CD4-positive, CD25-positive, alpha-beta regulatory T cell (primary cell): ENCODE results near the gene SV2B. TPM values are rescaled to one million over a fixed set of nuclear protein-coding genes. Genes with fewer than 3 reads are reported as not detected.

Experiments used
- ATAC-seq, 2 donors: fragments of 150-1000 bp; cut with Tn5 transposase; one replicate each; pipeline ENCODE4 v1.10.0; 2021; ENCODE audit warnings: low read depth in 2 of 2, moderate number of reproducible peaks in 2 of 2, moderate library complexity in 1 of 2
- DNase-seq, 3 donors: peaks; one replicate each; pipeline versions ENCODE4 v3.0.0 to v3.0.0-alpha.2; 2012 to 2022; ENCODE audit warnings: mixed read lengths in 1 of 3
- H3K27ac ChIP-seq: one replicate; pipeline ENCODE4 v1.7.0; 2013; ENCODE audit warnings: mild to moderate bottlenecking, low read length; ENCODE audit not compliant: insufficient read depth, poor library complexity, severe bottlenecking
- H3K27me3 ChIP-seq: one replicate; pipeline ENCODE4 v1.7.0; 2013; ENCODE audit warnings: low read length; ENCODE audit not compliant: control insufficient read depth, insufficient read depth
- H3K36me3 ChIP-seq: one replicate; pipeline ENCODE4 v1.7.0; 2013; ENCODE audit warnings: mild to moderate bottlenecking, low read length, moderate library complexity; ENCODE audit not compliant: control insufficient read depth, insufficient read depth
- H3K4me1 ChIP-seq: 2 replicates; pipeline ENCODE4 v1.7.0; 2013; ENCODE audit warnings: mild to moderate bottlenecking, low read length; ENCODE audit not compliant: insufficient read depth, control insufficient read depth, poor library complexity, severe bottlenecking
- H3K4me3 ChIP-seq: one replicate; pipeline ENCODE4 v1.7.0; 2013; ENCODE audit warnings: low read depth, mild to moderate bottlenecking, low read length, moderate library complexity
- H3K9me3 ChIP-seq, 2 experiments: 1 replicate in 1 of 2; 2 replicates in 1 of 2; pipeline ENCODE4 v1.7.0; 2013; ENCODE audit warnings: low read length in 2 of 2, mild to moderate bottlenecking in 1 of 2, moderate library complexity in 1 of 2; ENCODE audit not compliant: control insufficient read depth in 2 of 2
- H3K27ac Mint-ChIP-seq, 3 donors: one replicate each; pipeline ENCODE4 v1.8.0; 2020 to 2022; ENCODE audit warnings: mild to moderate bottlenecking in 3 of 3, mixed read lengths in 3 of 3, moderate library complexity in 2 of 3
- H3K27me3 Mint-ChIP-seq: one replicate; pipeline ENCODE4 v1.8.0; 2022; ENCODE audit warnings: mild to moderate bottlenecking, mixed read lengths
- H3K36me3 Mint-ChIP-seq: one replicate; pipeline ENCODE4 v1.8.0; 2020; ENCODE audit warnings: mixed read lengths
- H3K4me1 Mint-ChIP-seq, 4 donors: one replicate each; pipeline ENCODE4 v1.8.0; 2020 to 2022; ENCODE audit warnings: mixed read lengths in 4 of 4, mild to moderate bottlenecking in 1 of 4
- H3K4me3 Mint-ChIP-seq, 4 donors: one replicate each; pipeline ENCODE4 v1.8.0; 2020 to 2022; ENCODE audit warnings: mild to moderate bottlenecking in 4 of 4, mixed read lengths in 4 of 4, moderate library complexity in 3 of 4
- H3K9me3 Mint-ChIP-seq, 7 donors: one replicate each; pipeline ENCODE4 v1.8.0; 2020 to 2022; ENCODE audit warnings: mixed read lengths in 7 of 7, mild to moderate bottlenecking in 3 of 7, moderate library complexity in 2 of 7
- polyA plus RNA-seq, 4 donors: library from polyadenylated mRNA; unstranded; fragments of 300-500 nt; fragmentation: Illumina TruSeq; gene quantifications; one replicate each; pipeline ENCODE4 v1.2.3, GENCODE V29; 2021
- total RNA-seq: library from RNA; stranded (reverse); gene quantifications from one replicate; pipeline ENCODE4 v1.2.3, GENCODE V29; 2022

The SV2B gene
- total RNA-seq (not detected), polyA plus RNA-seq (under 1 TPM in 1 of 4 donors, not detected in 3; 0.06 TPM)

GRCh38 chr15:91099995-91100813, at the start of gene SV2B:
TSS of gene SV2B (plus strand) at chr15:91100257. CDS start at chr15:91226264, 126,007 bp downstream.
- Histone ChIP-seq H3K27me3 (peaks cover 43% of the 10 kb centered on the region), H3K9me3 (no peaks in the 10 kb centered on the region), H3K4me3 (peak within 1 kb of the TSS; percentile 75), H3K4me1 (peaks cover 18% of the 10 kb centered on the region), H3K27ac (no peak within 1 kb of the TSS), H3K36me3 (no peaks in the 10 kb centered on the region)
- peak in 2 of 3 donors; percentile 35 to 66 for DNase-seq
- H3K27me3 Mint-ChIP-seq, result peaks cover 81% of the 10 kb centered on the region
- no peak within 1 kb of the TSS for H3K27ac Mint-ChIP-seq
- peaks cover 0 to 21% (median 11%) of the 10 kb centered on the region in 4 donors for H3K4me1 Mint-ChIP-seq
- peaks cover 0 to 1% (median 0%) of the 10 kb centered on the region in 7 donors for H3K9me3 Mint-ChIP-seq
- ATAC-seq, result peak; percentile 70 to 74
- no peaks in the 10 kb centered on the region for H3K36me3 Mint-ChIP-seq
- peak within 1 kb of the TSS; percentile 50 to 91 (median 86) for H3K4me3 Mint-ChIP-seq

GRCh38 chr15:91051248-91051647, 48.8 kb upstream of the SV2B start:
- DNase-seq (no peak), ATAC-seq (no peak)
- Mint-ChIP-seq H3K27me3 (peaks cover 51% of the 10 kb centered on the region), H3K4me1 (peaks cover 4 to 25% (median 6%) of the 10 kb centered on the region in 4 donors), H3K4me3 (no peak overlapping the region), H3K36me3 (no peaks in the 10 kb centered on the region), H3K27ac (no peak overlapping the region), H3K9me3 (no peaks in the 10 kb centered on the region)
- no peak overlapping the region for H3K27ac ChIP-seq
- no peaks in the 10 kb centered on the region for H3K9me3 ChIP-seq
- peaks cover 8% of the 10 kb centered on the region for H3K4me1 ChIP-seq
- H3K36me3 ChIP-seq, result no peaks in the 10 kb centered on the region
- H3K27me3 ChIP-seq, result peaks cover 20% of the 10 kb centered on the region
- no peak overlapping the region for H3K4me3 ChIP-seq

GRCh38 chr15:91054816-91055215, 45.2 kb upstream of the SV2B start:
- Mint-ChIP-seq H3K27me3 (peaks cover 75% of the 10 kb centered on the region), H3K27ac (no peak overlapping the region), H3K36me3 (no peaks in the 10 kb centered on the region), H3K4me1 (peaks cover 0 to 3% (median 1%) of the 10 kb centered on the region in 4 donors), H3K4me3 (no peak overlapping the region), H3K9me3 (no peaks in the 10 kb centered on the region)
- ATAC-seq (no peak), DNase-seq (no peak)
- H3K27me3 ChIP-seq, result peaks cover 38% of the 10 kb centered on the region
- H3K4me3 ChIP-seq, result no peak overlapping the region
- H3K9me3 ChIP-seq, result no peaks in the 10 kb centered on the region
- no peak overlapping the region for H3K27ac ChIP-seq
- no peaks in the 10 kb centered on the region for H3K4me1 ChIP-seq
- H3K36me3 ChIP-seq, result no peaks in the 10 kb centered on the region

GRCh38 chr15:91055548-91056331, 44.3 kb upstream of the SV2B start:
- ATAC-seq (no peak), DNase-seq (peak in 2 of 3 donors; percentile 22 to 36)

GRCh38 chr15:91061230-91061629, 38.8 kb upstream of the SV2B start:
- Histone ChIP-seq H3K4me1 (no peaks in the 10 kb centered on the region), H3K27me3 (peaks cover 17% of the 10 kb centered on the region), H3K9me3 (no peaks in the 10 kb centered on the region), H3K4me3 (no peak overlapping the region), H3K36me3 (no peaks in the 10 kb centered on the region), H3K27ac (no peak overlapping the region)
- peaks cover 35% of the 10 kb centered on the region for H3K27me3 Mint-ChIP-seq
- DNase-seq (no peak), ATAC-seq (no peak)
- peaks cover 0 to 8% (median 2%) of the 10 kb centered on the region in 7 donors for H3K9me3 Mint-ChIP-seq
- no peak overlapping the region for H3K27ac Mint-ChIP-seq
- no peaks in the 10 kb centered on the region for H3K36me3 Mint-ChIP-seq
- H3K4me3 Mint-ChIP-seq, result no peak overlapping the region
- no peaks in the 10 kb centered on the region for H3K4me1 Mint-ChIP-seq

More at GRCh38 chr15:91055548-91056331, 44.3 kb upstream of the SV2B start:
- no peaks in the 10 kb centered on the region for H3K36me3 Mint-ChIP-seq
- Histone ChIP-seq H3K36me3 (no peaks in the 10 kb centered on the region), H3K27ac (no peak overlapping the region), H3K9me3 (no peaks in the 10 kb centered on the region), H3K4me1 (no peaks in the 10 kb centered on the region), H3K4me3 (no peak overlapping the region), H3K27me3 (peaks cover 38% of the 10 kb centered on the region)
- H3K27me3 Mint-ChIP-seq, result peaks cover 67% of the 10 kb centered on the region
- H3K9me3 Mint-ChIP-seq, result no peaks in the 10 kb centered on the region
- no peak overlapping the region for H3K27ac Mint-ChIP-seq
- H3K4me1 Mint-ChIP-seq, result no peaks in the 10 kb centered on the region
- no peak overlapping the region for H3K4me3 Mint-ChIP-seq

GRCh38 chr15:91061997-91062396, 38.1 kb upstream of the SV2B start:
- ATAC-seq (no peak), DNase-seq (no peak)
- peaks cover 17% of the 10 kb centered on the region for H3K27me3 ChIP-seq
- H3K4me1 ChIP-seq, result no peaks in the 10 kb centered on the region
- H3K27me3 Mint-ChIP-seq, result peaks cover 27% of the 10 kb centered on the region
- no peaks in the 10 kb centered on the region for H3K36me3 Mint-ChIP-seq
- no peak overlapping the region for H3K4me3 ChIP-seq
- no peak overlapping the region for H3K4me3 Mint-ChIP-seq
- peaks cover 0 to 8% (median 2%) of the 10 kb centered on the region in 7 donors for H3K9me3 Mint-ChIP-seq
- H3K9me3 ChIP-seq, result no peaks in the 10 kb centered on the region
- no peaks in the 10 kb centered on the region for H3K36me3 ChIP-seq
- no peaks in the 10 kb centered on the region for H3K4me1 Mint-ChIP-seq
- H3K27ac ChIP-seq, result no peak overlapping the region
- no peak overlapping the region for H3K27ac Mint-ChIP-seq

GRCh38 chr15:91065505-91065904, 34.6 kb upstream of the SV2B start:
- ATAC-seq (no peak), DNase-seq (no peak)
- Histone ChIP-seq H3K27ac (no peak overlapping the region), H3K9me3 (no peaks in the 10 kb centered on the region), H3K4me3 (no peak overlapping the region), H3K4me1 (no peaks in the 10 kb centered on the region), H3K36me3 (no peaks in the 10 kb centered on the region), H3K27me3 (peaks cover 4% of the 10 kb centered on the region)
- no peaks in the 10 kb centered on the region for H3K4me1 Mint-ChIP-seq
- H3K36me3 Mint-ChIP-seq, result no peaks in the 10 kb centered on the region
- peaks cover 27% of the 10 kb centered on the region for H3K27me3 Mint-ChIP-seq
- no peak overlapping the region for H3K27ac Mint-ChIP-seq
- H3K9me3 Mint-ChIP-seq, result peaks cover 0 to 8% (median 3%) of the 10 kb centered on the region in 7 donors
- no peak overlapping the region for H3K4me3 Mint-ChIP-seq
